ENCODE results near the gene ARMS2. TPM values are rescaled to one million over a fixed set of nuclear protein-coding genes. Genes with fewer than 3 reads are reported as not detected.

The ARMS2 gene
- polyA plus RNA-seq, 1 of the 3 experiments (the other 2 are of a cell fraction) = not detected

DNA sequence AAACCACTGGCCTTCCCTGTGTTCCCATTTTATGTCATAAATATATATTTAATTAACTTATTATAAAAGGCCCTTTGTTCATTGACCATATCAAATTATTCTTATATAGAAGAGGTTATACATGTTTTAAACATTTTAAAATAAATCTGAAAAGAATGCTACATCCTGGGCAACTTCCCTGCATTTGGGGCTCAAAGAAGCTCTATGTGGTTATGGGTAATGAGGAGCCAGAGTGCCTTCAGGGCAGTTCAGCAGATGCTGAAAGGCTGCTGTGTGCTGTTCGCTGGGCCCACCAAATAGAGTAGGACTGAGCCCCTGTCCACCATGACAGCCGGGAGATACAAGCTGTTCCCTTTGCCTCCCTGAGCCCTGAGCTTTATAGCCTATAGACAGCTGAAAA lies 42.8 kb downstream of the ARMS2 start:
- ChIA-PET CTCF (interaction anchor here (1.9 kb wide), 1 partner anchor 68 kb away, joined by 9 read pairs; no protein-coding TSS in a partner anchor), POLR2A (no interaction called here)
- Histone ChIP-seq H4K20me1 (ENCODE audit: insufficient read depth) (no peaks in the 10 kb centered on the region), H3K9me2 (no peaks in the 10 kb centered on the region), H3K9me3 (no peaks in the 10 kb centered on the region), H3F3A (replicated peaks; ENCODE audit: insufficient read depth) (peaks cover 15% of the 10 kb centered on the region), H3K79me2 (ENCODE audit: insufficient read depth) (no peaks in the 10 kb centered on the region; the same call in 1 of the 2 replicates), H3K9ac (no peak overlapping the region), H3K27me3 (ENCODE audit: insufficient read depth) (no peaks in the 10 kb centered on the region), H3K27ac (ENCODE audit: low read depth in 2 of 2, low read length in 1 of 2) (no peak overlapping the region), H3K4me2 (no peak overlapping the region), H3K36me3 (replicated peaks in 1 of 2; ENCODE audit: control insufficient read depth in 1 of 2, insufficient read depth in 2 of 2, low read length in 1 of 2) (peaks cover 0 to 6% of the 10 kb centered on the region in 2 experiments), H2AFZ (ENCODE audit: low read depth) (no peak overlapping the region), H3K4me1 (ENCODE audit: control insufficient read depth in 1 of 2, insufficient read depth in 2 of 2, low read depth in 1 of 2, low read length in 1 of 2) (peaks cover 0 to 18% of the 10 kb centered on the region in 2 experiments; a peak in 2 of 4 replicates), H3K4me3 (ENCODE audit: low read depth in 2 of 2, low read length in 1 of 2) (no peak overlapping the region)
- TF ChIP-seq RFX5 (IDR thresholded peaks at IDR 0.05; ENCODE audit: low read length) (no peak), NFIC (IDR thresholded peaks at IDR 0.05; ENCODE audit: borderline replicate concordance) (no peak), JUND (IDR thresholded peaks at IDR 0.05) (no peak), EP300 (IDR thresholded peaks at IDR 0.05; ENCODE audit: borderline replicate concordance in 1 of 2, low read depth in 1 of 2, low read length in 1 of 2) (no peak), MXI1 (IDR thresholded peaks at IDR 0.05; ENCODE audit: low read depth, low read length) (no peak), TCF12 (IDR thresholded peaks at IDR 0.05) (no peak), POLR2AphosphoS5 (IDR thresholded peaks at IDR 0.05; ENCODE audit: low read depth, low read length) (no peak), RCOR1 (IDR thresholded peaks at IDR 0.05; ENCODE audit: low read length) (no peak), RXRA (IDR thresholded peaks at IDR 0.05; ENCODE audit: borderline replicate concordance, low read depth) (no peak), FOXM1 (IDR thresholded peaks at IDR 0.05; ENCODE audit: low read depth) (no peak), YY1 (IDR thresholded peaks at IDR 0.05; ENCODE audit: low read depth) (no peak), FOSL2 (IDR thresholded peaks at IDR 0.05; ENCODE audit: borderline replicate concordance, low read depth) (no peak)
- TF ChIP-seq, protein P1, sequence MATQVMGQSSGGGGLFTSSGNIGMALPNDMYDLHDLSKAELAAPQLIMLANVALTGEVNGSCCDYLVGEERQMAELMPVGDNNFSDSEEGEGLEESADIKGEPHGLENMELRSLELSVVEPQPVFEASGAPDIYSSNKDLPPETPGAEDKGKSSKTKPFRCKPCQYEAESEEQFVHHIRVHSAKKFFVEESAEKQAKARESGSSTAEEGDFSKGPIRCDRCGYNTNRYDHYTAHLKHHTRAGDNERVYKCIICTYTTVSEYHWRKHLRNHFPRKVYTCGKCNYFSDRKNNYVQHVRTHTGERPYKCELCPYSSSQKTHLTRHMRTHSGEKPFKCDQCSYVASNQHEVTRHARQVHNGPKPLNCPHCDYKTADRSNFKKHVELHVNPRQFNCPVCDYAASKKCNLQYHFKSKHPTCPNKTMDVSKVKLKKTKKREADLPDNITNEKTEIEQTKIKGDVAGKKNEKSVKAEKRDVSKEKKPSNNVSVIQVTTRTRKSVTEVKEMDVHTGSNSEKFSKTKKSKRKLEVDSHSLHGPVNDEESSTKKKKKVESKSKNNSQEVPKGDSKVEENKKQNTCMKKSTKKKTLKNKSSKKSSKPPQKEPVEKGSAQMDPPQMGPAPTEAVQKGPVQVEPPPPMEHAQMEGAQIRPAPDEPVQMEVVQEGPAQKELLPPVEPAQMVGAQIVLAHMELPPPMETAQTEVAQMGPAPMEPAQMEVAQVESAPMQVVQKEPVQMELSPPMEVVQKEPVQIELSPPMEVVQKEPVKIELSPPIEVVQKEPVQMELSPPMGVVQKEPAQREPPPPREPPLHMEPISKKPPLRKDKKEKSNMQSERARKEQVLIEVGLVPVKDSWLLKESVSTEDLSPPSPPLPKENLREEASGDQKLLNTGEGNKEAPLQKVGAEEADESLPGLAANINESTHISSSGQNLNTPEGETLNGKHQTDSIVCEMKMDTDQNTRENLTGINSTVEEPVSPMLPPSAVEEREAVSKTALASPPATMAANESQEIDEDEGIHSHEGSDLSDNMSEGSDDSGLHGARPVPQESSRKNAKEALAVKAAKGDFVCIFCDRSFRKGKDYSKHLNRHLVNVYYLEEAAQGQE (IDR thresholded peaks at IDR 0.05; ENCODE audit: low read depth, low read length) = no peak
- TF ChIP-seq, protein P2, sequence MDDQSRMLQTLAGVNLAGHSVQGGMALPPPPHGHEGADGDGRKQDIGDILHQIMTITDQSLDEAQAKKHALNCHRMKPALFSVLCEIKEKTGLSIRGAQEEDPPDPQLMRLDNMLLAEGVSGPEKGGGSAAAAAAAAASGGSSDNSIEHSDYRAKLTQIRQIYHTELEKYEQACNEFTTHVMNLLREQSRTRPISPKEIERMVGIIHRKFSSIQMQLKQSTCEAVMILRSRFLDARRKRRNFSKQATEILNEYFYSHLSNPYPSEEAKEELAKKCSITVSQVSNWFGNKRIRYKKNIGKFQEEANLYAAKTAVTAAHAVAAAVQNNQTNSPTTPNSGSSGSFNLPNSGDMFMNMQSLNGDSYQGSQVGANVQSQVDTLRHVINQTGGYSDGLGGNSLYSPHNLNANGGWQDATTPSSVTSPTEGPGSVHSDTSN (IDR thresholded peaks at IDR 0.05) = no peak
- TF ChIP-seq, protein P3, sequence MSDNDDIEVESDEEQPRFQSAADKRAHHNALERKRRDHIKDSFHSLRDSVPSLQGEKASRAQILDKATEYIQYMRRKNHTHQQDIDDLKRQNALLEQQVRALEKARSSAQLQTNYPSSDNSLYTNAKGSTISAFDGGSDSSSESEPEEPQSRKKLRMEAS (IDR thresholded peaks at IDR 0.05; ENCODE audit: low read depth) = no peak
- TF ChIP-seq, protein P4, sequence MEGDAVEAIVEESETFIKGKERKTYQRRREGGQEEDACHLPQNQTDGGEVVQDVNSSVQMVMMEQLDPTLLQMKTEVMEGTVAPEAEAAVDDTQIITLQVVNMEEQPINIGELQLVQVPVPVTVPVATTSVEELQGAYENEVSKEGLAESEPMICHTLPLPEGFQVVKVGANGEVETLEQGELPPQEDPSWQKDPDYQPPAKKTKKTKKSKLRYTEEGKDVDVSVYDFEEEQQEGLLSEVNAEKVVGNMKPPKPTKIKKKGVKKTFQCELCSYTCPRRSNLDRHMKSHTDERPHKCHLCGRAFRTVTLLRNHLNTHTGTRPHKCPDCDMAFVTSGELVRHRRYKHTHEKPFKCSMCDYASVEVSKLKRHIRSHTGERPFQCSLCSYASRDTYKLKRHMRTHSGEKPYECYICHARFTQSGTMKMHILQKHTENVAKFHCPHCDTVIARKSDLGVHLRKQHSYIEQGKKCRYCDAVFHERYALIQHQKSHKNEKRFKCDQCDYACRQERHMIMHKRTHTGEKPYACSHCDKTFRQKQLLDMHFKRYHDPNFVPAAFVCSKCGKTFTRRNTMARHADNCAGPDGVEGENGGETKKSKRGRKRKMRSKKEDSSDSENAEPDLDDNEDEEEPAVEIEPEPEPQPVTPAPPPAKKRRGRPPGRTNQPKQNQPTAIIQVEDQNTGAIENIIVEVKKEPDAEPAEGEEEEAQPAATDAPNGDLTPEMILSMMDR (IDR thresholded peaks at IDR 0.05) = no peak
- TF ChIP-seq, protein P5, sequence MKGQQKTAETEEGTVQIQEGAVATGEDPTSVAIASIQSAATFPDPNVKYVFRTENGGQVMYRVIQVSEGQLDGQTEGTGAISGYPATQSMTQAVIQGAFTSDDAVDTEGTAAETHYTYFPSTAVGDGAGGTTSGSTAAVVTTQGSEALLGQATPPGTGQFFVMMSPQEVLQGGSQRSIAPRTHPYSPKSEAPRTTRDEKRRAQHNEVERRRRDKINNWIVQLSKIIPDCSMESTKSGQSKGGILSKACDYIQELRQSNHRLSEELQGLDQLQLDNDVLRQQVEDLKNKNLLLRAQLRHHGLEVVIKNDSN (IDR thresholded peaks at IDR 0.05; ENCODE audit: borderline replicate concordance, low read depth) = no peak
- DNase-seq = no peak
- 80% methylated on average over 1 of the region's 2 CpGs for WGBS (ENCODE audit: low lambda C conversion rate)
